ENCODE measurements around the gene ERBIN.
"Not testable (repeated sequence)": the region's sequence is repeated elsewhere in the genome, so short reads cannot be mapped to it uniquely, and the experiment has no call there.

Gene ERBIN

GRCh38 chr5:65967288-65968066 is 41.1 kb downstream of the ERBIN start:
- DNase-seq: no peak

- DNase-seq: no peak
Observed at GRCh38 chr5:65969539-65970393, 43.4 kb downstream of the ERBIN start.

- DNase-seq: no peak
Observed at GRCh38 chr5:65970481-65971367, 44.3 kb downstream of the ERBIN start.

GRCh38 chr5:65971643-65972042 is 45.3 kb downstream of the ERBIN start:
- no peak for DNase-seq

- DNase-seq: not testable (repeated sequence)
Observed at GRCh38 chr5:65972896-65973295, 46.5 kb downstream of the ERBIN start.

GRCh38 chr5:65978251-65978650 is 51.9 kb downstream of the ERBIN start:
- no peak for DNase-seq

GRCh38 chr5:65981548-65981947 is 55.2 kb downstream of the ERBIN start:
- DNase-seq: no peak

- DNase-seq: no peak
Observed at GRCh38 chr5:65981969-65982619, 55.7 kb downstream of the ERBIN start.

- DNase-seq: no peak
Observed at GRCh38 chr5:65982635-65983034, 56.3 kb downstream of the ERBIN start.

GRCh38 chr5:65984098-65984885 is 57.9 kb downstream of the ERBIN start:
- DNase-seq: no peak

- DNase-seq: no peak
Observed at GRCh38 chr5:65986050-65986451, 59.7 kb downstream of the ERBIN start.

- DNase-seq: no peak
Observed at GRCh38 chr5:65986796-65987195, 60.4 kb downstream of the ERBIN start.

GRCh38 chr5:65987982-65988381 is 61.6 kb downstream of the ERBIN start:
- DNase-seq: no peak

- no peak for DNase-seq
Observed at GRCh38 chr5:65989158-65989557, 62.8 kb downstream of the ERBIN start.

- DNase-seq: no peak
Observed at GRCh38 chr5:65992630-65993029, 66.3 kb downstream of the ERBIN start.

- DNase-seq: no peak
Observed at GRCh38 chr5:65994117-65994786, 67.9 kb downstream of the ERBIN start.

- no peak for DNase-seq
Observed at GRCh38 chr5:65999061-65999723, 72.8 kb downstream of the ERBIN start.

- DNase-seq: no peak
Observed at GRCh38 chr5:66001952-66002351, 75.6 kb downstream of the ERBIN start.

GRCh38 chr5:66002415-66002814 is 76.0 kb downstream of the ERBIN start:
- DNase-seq: no peak

GRCh38 chr5:66004216-66004615 is 77.8 kb downstream of the ERBIN start:
- DNase-seq: no peak

GRCh38 chr5:66009277-66009676 is 82.9 kb downstream of the ERBIN start:
- DNase-seq: no peak

Measured in NCI-H526 (cell line).